SK-N-SH (cell line): ENCODE measurements around the gene RGS6. TPM values are rescaled to one million over a fixed set of nuclear protein-coding genes. Genes with fewer than 3 reads are reported as not detected.

Experiments used
- CTCF ChIA-PET: fragments of 300-600, 350-600 bp; formaldehyde crosslinking; extraction: SDS; loops from one replicate; lab custom pipeline; 2021; lab: Yijun Ruan, JAX
- POLR2A ChIA-PET: fragments of 350-600 bp; sonication (Branson Sonifier 250); formaldehyde crosslinking; extraction: SDS; loops from one replicate; lab custom pipeline; 2020; ENCODE audit warnings: antibody characterized with exemption, inconsistent platforms; lab: Yijun Ruan, JAX
- DNase-seq: peaks from one replicate; pipeline ENCODE4 v3.0.0; 2012
- H2AFZ ChIP-seq: fragments of 200-600 bp; sonication (generic); 2 replicates; pipeline ENCODE4 v1.8.1; 2016; ENCODE audit warnings: antibody characterized with exemption, mild to moderate bottlenecking, low read depth
- H3F3A ChIP-seq: fragments of 200-600 bp; sonication (generic); replicated peaks from 2 replicates; pipeline ENCODE3; 2016; ENCODE audit warnings: antibody characterized with exemption, mild to moderate bottlenecking; ENCODE audit not compliant: insufficient read depth
- H3K27ac ChIP-seq, 2 experiments: fragments of 200-500 bp in 1 of 2; fragments of 200-600 bp in 1 of 2; sonication (Bioruptor generic) in 1 of 2; sonication (generic), shearing (Covaris generic) in 1 of 2; 2 replicates each; pipeline versions ENCODE4 v1.5.1 to v1.6.1; 2014 to 2016; ENCODE audit warnings: low read depth in 2 of 2, inconsistent platforms in 1 of 2, low read length in 1 of 2, mild to moderate bottlenecking in 1 of 2, mixed read lengths in 1 of 2
- H3K27me3 ChIP-seq: fragments of 200-600 bp; sonication (generic), shearing (Covaris generic); 2 replicates; pipeline ENCODE4 v1.6.1; 2016; ENCODE audit warnings: mixed run types; ENCODE audit not compliant: insufficient read depth
- H3K36me3 ChIP-seq, 2 experiments: fragments of 200-500 bp in 1 of 2; fragments of 200-600 bp in 1 of 2; sonication (Bioruptor generic) in 1 of 2; sonication (generic) in 1 of 2; replicated peaks in 1 of 2; 2 replicates each; pipeline versions ENCODE3 to v1.5.1; 2014 to 2016; ENCODE audit warnings: low read length in 1 of 2, mild to moderate bottlenecking in 1 of 2; ENCODE audit not compliant: insufficient read depth in 2 of 2, control insufficient read depth in 1 of 2
- H3K4me1 ChIP-seq, 2 experiments: fragments of 200-500 bp in 1 of 2; fragments of 200-600 bp in 1 of 2; sonication (Bioruptor generic) in 1 of 2; sonication (generic), shearing (Covaris generic) in 1 of 2; 2 replicates each; pipeline versions ENCODE4 v1.5.1 to v1.6.1; 2014 to 2016; ENCODE audit warnings: low read depth in 1 of 2, low read length in 1 of 2, mixed run types in 1 of 2; ENCODE audit not compliant: insufficient read depth in 2 of 2, control insufficient read depth in 1 of 2
- H3K4me2 ChIP-seq: fragments of 200-600 bp; sonication (generic), shearing (Covaris generic); 2 replicates; pipeline ENCODE4 v1.6.1; 2017; ENCODE audit warnings: mixed run types
- H3K4me3 ChIP-seq, 2 experiments: fragments of 200-500 bp in 1 of 2; fragments of 200-600 bp in 1 of 2; sonication (Bioruptor generic) in 1 of 2; sonication (generic), shearing (Covaris generic) in 1 of 2; 2 replicates each; pipeline versions ENCODE4 v1.5.1 to v1.8.1; 2014 to 2016; ENCODE audit warnings: low read depth in 2 of 2, inconsistent platforms in 1 of 2, low read length in 1 of 2, mild to moderate bottlenecking in 1 of 2, mixed read lengths in 1 of 2, moderate library complexity in 1 of 2
- H3K79me2 ChIP-seq: fragments of 200-600 bp; sonication (generic); 2 replicates; pipeline ENCODE4 v1.8.1; 2017; ENCODE audit warnings: mild to moderate bottlenecking; ENCODE audit not compliant: insufficient read depth
- H3K9ac ChIP-seq: fragments of 200-600 bp; sonication (generic); 2 replicates; pipeline ENCODE4 v1.6.1; 2017; ENCODE audit warnings: mixed run types
- H3K9me2 ChIP-seq: fragments of 200-600 bp; sonication (generic); 2 replicates; pipeline ENCODE4 v1.6.1; 2017; ENCODE audit warnings: mixed run types
- H3K9me3 ChIP-seq: fragments of 200-600 bp; sonication (generic); 2 replicates; pipeline ENCODE4 v1.6.1; 2017; ENCODE audit warnings: mixed run types, mild to moderate bottlenecking, moderate library complexity
- H4K20me1 ChIP-seq: fragments of 200-600 bp; sonication (generic); 2 replicates; pipeline ENCODE4 v1.6.1; 2017; ENCODE audit warnings: mild to moderate bottlenecking, mixed run types; ENCODE audit not compliant: insufficient read depth
- CHD2 ChIP-seq: fragments of 150-350 bp; IDR thresholded peaks from 2 replicates; pipeline ENCODE4 v1.6.1; 2018; ENCODE audit warnings: low read length; ENCODE audit not compliant: partially characterized antibody
- EZH2phosphoT487 ChIP-seq: fragments of 200-600 bp; sonication (generic); IDR thresholded peaks from 2 replicates; pipeline ENCODE4 v1.6.1; 2017; ENCODE audit warnings: low read depth, mixed run types, mild to moderate bottlenecking, antibody characterized with exemption, moderate library complexity, borderline replicate concordance
- FOSL2 ChIP-seq: IDR thresholded peaks from 2 replicates; pipeline ENCODE4 v1.4.0; 2012; ENCODE audit warnings: low read depth, mild to moderate bottlenecking, moderate library complexity, borderline replicate concordance
- FOXJ3 ChIP-seq: sonication (generic); formaldehyde crosslinking; IDR thresholded peaks from 2 replicates; pipeline ENCODE4 v1.5.1; 2020; ENCODE audit warnings: mild to moderate bottlenecking, missing genetic modification reagents
- GABPA ChIP-seq: IDR thresholded peaks from 2 replicates; pipeline ENCODE4 v1.4.0; 2012; ENCODE audit warnings: low read depth, mild to moderate bottlenecking
- GATA2 ChIP-seq: sonication (generic); formaldehyde crosslinking; IDR thresholded peaks from 2 replicates; pipeline ENCODE4 v1.5.0; 2020; ENCODE audit warnings: mild to moderate bottlenecking, missing genetic modification reagents
- JUND ChIP-seq: IDR thresholded peaks from 2 replicates; pipeline ENCODE4 v1.4.0; 2012
- MEF2A ChIP-seq: IDR thresholded peaks from 2 replicates; pipeline ENCODE4 v1.4.0; 2012; ENCODE audit warnings: low read depth, borderline replicate concordance
- MXI1 ChIP-seq: IDR thresholded peaks from 2 replicates; pipeline ENCODE4 v1.6.1; 2012; ENCODE audit warnings: mild to moderate bottlenecking, low read depth, low read length, improper control_type of control experiment
- NRF1 ChIP-seq: IDR thresholded peaks from 2 replicates; pipeline ENCODE4 v1.6.1; 2012; ENCODE audit warnings: low read depth, mild to moderate bottlenecking, low read length
- RAD21 ChIP-seq: IDR thresholded peaks from 2 replicates; pipeline ENCODE4 v1.6.1; 2012; ENCODE audit warnings: mild to moderate bottlenecking, low read length
- SIN3A ChIP-seq: IDR thresholded peaks from 2 replicates; pipeline ENCODE4 v1.6.1; 2012; ENCODE audit warnings: low read depth, mild to moderate bottlenecking, low read length, moderate library complexity, borderline replicate concordance
- TAF1 ChIP-seq: IDR thresholded peaks from 2 replicates; pipeline ENCODE4 v1.6.1; 2012; ENCODE audit warnings: low read depth, mild to moderate bottlenecking, low read length, moderate library complexity, borderline replicate concordance
- WGBS: methylation state at CpG from one replicate; pipeline ENCODE4 v1.1.6; 2017; ENCODE audit warnings: low lambda C conversion rate; 5-methylcytosine and 5-hydroxymethylcytosine counted together
- polyA plus RNA-seq, 3 experiments: library from polyadenylated mRNA; depleted of rRNA; stranded (reverse); fragments of >200 nt; gene quantifications; 2 replicates each; pipeline ENCODE4 v1.2.3, GENCODE V29; 2012
- TF ChIP-seq, protein P1 (sequence below): IDR thresholded peaks from 2 replicates; pipeline ENCODE4 v1.4.0; 2012; ENCODE audit warnings: low read depth, borderline replicate concordance
- TF ChIP-seq, protein P2 (sequence below): fragments of 150-350 bp; IDR thresholded peaks from 2 replicates; pipeline ENCODE4 v1.6.1; 2017; ENCODE audit warnings: antibody characterized with exemption, low read length, low read depth, borderline replicate concordance
- TF ChIP-seq, protein P3 (sequence below): IDR thresholded peaks from 2 replicates; pipeline ENCODE4; 2012

RGS6 gene
- polyA plus RNA-seq, 1 of the 3 experiments (the other 2 are of a cell fraction), result not detected

DNA sequence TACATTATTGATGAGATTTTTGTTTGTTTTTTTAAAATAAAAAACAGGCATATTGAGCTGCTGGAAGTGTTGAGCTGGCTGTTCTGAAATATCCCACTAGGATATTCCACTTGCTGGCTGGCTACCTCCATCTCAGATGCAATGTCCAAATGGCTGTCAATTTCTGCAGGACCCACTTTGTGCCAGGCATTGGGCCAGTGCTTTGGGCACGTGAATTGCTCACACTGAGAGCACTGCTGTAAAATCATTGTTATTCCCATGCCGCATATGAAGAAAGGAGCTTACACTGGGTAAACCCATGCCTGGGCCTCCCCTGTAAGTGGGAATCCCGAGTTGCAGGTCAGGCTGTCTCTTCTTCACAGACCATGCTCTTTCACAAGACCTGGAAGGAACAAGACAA lies 56.7 kb downstream of the RGS6 start (continued):
- TF ChIP-seq, protein P1, sequence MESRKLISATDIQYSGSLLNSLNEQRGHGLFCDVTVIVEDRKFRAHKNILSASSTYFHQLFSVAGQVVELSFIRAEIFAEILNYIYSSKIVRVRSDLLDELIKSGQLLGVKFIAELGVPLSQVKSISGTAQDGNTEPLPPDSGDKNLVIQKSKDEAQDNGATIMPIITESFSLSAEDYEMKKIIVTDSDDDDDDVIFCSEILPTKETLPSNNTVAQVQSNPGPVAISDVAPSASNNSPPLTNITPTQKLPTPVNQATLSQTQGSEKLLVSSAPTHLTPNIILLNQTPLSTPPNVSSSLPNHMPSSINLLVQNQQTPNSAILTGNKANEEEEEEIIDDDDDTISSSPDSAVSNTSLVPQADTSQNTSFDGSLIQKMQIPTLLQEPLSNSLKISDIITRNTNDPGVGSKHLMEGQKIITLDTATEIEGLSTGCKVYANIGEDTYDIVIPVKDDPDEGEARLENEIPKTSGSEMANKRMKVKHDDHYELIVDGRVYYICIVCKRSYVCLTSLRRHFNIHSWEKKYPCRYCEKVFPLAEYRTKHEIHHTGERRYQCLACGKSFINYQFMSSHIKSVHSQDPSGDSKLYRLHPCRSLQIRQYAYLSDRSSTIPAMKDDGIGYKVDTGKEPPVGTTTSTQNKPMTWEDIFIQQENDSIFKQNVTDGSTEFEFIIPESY, result no peak
- TF ChIP-seq, protein P2, sequence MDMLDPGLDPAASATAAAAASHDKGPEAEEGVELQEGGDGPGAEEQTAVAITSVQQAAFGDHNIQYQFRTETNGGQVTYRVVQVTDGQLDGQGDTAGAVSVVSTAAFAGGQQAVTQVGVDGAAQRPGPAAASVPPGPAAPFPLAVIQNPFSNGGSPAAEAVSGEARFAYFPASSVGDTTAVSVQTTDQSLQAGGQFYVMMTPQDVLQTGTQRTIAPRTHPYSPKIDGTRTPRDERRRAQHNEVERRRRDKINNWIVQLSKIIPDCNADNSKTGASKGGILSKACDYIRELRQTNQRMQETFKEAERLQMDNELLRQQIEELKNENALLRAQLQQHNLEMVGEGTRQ, result no peak
- TF ChIP-seq FOXJ3 (CRISPR knock-in tag) (no peak), NRF1 (no peak), MEF2A (no peak)
- TF ChIP-seq, protein P3, sequence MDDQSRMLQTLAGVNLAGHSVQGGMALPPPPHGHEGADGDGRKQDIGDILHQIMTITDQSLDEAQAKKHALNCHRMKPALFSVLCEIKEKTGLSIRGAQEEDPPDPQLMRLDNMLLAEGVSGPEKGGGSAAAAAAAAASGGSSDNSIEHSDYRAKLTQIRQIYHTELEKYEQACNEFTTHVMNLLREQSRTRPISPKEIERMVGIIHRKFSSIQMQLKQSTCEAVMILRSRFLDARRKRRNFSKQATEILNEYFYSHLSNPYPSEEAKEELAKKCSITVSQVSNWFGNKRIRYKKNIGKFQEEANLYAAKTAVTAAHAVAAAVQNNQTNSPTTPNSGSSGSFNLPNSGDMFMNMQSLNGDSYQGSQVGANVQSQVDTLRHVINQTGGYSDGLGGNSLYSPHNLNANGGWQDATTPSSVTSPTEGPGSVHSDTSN, result no peak

DNA sequence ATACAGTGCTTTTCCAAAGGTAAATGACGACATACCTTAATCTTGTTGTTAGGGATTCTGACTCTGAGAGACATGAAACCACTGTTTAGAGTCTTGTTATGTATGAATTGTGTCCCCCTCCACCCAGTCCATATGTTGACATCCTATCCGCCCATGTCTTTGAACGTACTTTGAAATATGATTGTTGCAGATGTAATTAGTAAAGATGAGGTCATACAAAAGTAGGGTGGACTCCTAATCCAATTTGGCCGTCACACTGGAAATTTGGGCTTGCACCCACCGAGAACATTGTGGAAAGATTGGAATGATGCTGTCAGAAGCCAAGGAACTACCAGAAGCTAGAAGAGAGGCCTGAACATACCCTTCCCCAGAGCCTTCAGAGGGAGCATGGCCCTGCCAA lies 62.2 kb downstream of the RGS6 start:
- no peak overlapping the region for H3K4me2 ChIP-seq
- H4K20me1 ChIP-seq, result no peaks in the 10 kb centered on the region

More for the DNA sequence above, 62.2 kb downstream of the RGS6 start:
- ChIA-PET POLR2A (no interaction called here), CTCF (no interaction called here)
- no peak overlapping the region for H3K27ac ChIP-seq
- H3K79me2 ChIP-seq, result no peaks in the 10 kb centered on the region
- DNase-seq, result no peak
- no peaks in the 10 kb centered on the region for H3K36me3 ChIP-seq
- TF ChIP-seq GATA2 (CRISPR knock-in tag), result no peak
- no peak for TF ChIP-seq RAD21
- TF ChIP-seq GABPA, result no peak
- no peak for TF ChIP-seq TAF1
- TF ChIP-seq CHD2, result no peak
- no peak for TF ChIP-seq FOSL2
- TF ChIP-seq, protein P3, result no peak
- TF ChIP-seq FOXJ3 (CRISPR knock-in tag), result no peak
- no peak for TF ChIP-seq EZH2phosphoT487
- TF ChIP-seq JUND, result no peak
- TF ChIP-seq MEF2A, result no peak
- no peak for TF ChIP-seq SIN3A
- TF ChIP-seq MXI1, result no peak
- H3K9ac ChIP-seq, result no peak overlapping the region
- peaks cover 5% of the 10 kb centered on the region; the same call in 1 of the 2 replicates for H3K27me3 ChIP-seq
- H2AFZ ChIP-seq, result no peak overlapping the region
- H3K9me2 ChIP-seq, result no peaks in the 10 kb centered on the region
- 11% methylated on average over 5 of the region's 5 CpGs for WGBS
- H3K4me1 ChIP-seq, result no peaks in the 10 kb centered on the region
- no peak overlapping the region for H3K4me3 ChIP-seq
- H3F3A ChIP-seq, result no peaks in the 10 kb centered on the region
- H3K9me3 ChIP-seq, result no peaks in the 10 kb centered on the region
